ENCODE measurements around the gene OR10A3. TPM values are rescaled to one million over a fixed set of nuclear protein-coding genes. Genes with fewer than 3 reads are reported as not detected.

Gene OR10A3
- polyA plus RNA-seq, 1 donor from 2014 or later, result not detected

DNA sequence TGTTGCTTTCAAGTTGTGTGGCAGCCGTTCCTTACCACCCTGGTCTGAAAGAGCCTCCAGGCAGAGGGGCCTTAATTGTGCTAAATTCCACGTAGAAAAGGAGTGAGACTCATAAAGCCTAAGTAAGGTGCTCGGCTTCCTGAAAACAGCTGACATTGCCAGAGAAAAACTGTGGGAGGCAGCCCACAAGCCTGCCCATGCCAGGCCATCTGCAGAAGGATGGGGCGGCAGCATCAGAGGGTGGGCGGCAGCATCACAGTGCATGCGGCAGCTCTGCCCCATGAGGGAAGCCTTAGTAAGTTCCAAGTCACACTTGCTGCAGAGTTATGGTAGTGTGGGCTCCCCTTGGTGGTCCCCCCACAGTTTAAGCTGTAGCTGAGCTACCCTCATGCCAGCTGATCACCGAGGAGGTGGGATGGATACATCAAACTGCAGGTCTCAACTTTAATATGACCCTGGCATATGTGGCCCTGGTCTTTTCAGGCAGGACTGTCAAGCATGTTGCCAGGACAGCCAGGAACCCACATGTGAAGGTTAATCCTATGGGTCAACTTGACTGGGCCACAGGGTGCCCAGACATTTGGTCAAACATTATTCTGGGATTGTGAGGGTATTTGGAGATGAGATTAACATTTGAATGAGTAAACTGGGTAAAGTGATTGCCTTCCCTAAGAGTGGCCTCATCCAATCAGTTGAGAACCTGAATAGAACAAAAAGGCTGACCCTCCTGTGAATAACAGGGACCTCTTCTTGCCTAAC is 42.5 kb upstream of the OR10A3 start:
- no peaks in the 10 kb centered on the region for H3F3A ChIP-seq (ENCODE audit: insufficient read depth, low read length, poor library complexity, severe bottlenecking)
- TF ChIP-seq POLR2AphosphoS5 (IDR thresholded peaks at IDR 0.05) (no peak), RAD21 (conservative IDR thresholded peaks at IDR 0.05) (no peak), MXI1 (conservative IDR thresholded peaks at IDR 0.05; ENCODE audit: poor library complexity, severe bottlenecking) (no peak), EP300 (conservative IDR thresholded peaks at IDR 0.05; ENCODE audit: poor library complexity, severe bottlenecking) (no peak), SMC3 (conservative IDR thresholded peaks at IDR 0.05; ENCODE audit: poor library complexity) (no peak), TAF1 (IDR thresholded peaks at IDR 0.05; ENCODE audit: low read depth) (no peak), CTCF (IDR thresholded peaks at IDR 0.05; ENCODE audit: poor library complexity, severe bottlenecking) (no peak), EZH2 (IDR thresholded peaks at IDR 0.05; ENCODE audit: borderline replicate concordance, insufficient read depth, low read length, poor library complexity, severe bottlenecking) (no peak), REST (IDR thresholded peaks at IDR 0.05; ENCODE audit: borderline replicate concordance) (no peak)
- H4K20me1 ChIP-seq (ENCODE audit: insufficient read depth), result no peaks in the 10 kb centered on the region
- peaks cover 16% of the 10 kb centered on the region for H3K79me2 ChIP-seq (replicated peaks; ENCODE audit: insufficient read depth, low read length)
- no peak overlapping the region for H3K4me3 ChIP-seq (ENCODE audit: low read length)
- no peaks in the 10 kb centered on the region for H3K27me3 ChIP-seq (ENCODE audit: insufficient read depth, low read depth, low read length)
- H3K36me3 ChIP-seq (ENCODE audit: insufficient read depth, low read length), result no peaks in the 10 kb centered on the region
- no peaks in the 10 kb centered on the region for H3K9me3 ChIP-seq (ENCODE audit: low read length)
- H3K27ac ChIP-seq (ENCODE audit: low read length), result no peak overlapping the region
- H3K9ac ChIP-seq (ENCODE audit: low read length), result no peak overlapping the region
- no peak overlapping the region for H2AFZ ChIP-seq (ENCODE audit: low read depth, low read length)
- no peak overlapping the region for H3K4me2 ChIP-seq (ENCODE audit: low read length)
- H3K9me2 ChIP-seq (ENCODE audit: insufficient read depth, low read length), result no peaks in the 10 kb centered on the region

GRCh38 chr11:7982582-7983119 is 41.1 kb upstream of the OR10A3 start:
- Histone ChIP-seq H3K4me3 (ENCODE audit: low read length) (no peak overlapping the region), H3F3A (ENCODE audit: insufficient read depth, low read length, poor library complexity, severe bottlenecking) (no peaks in the 10 kb centered on the region), H3K9me3 (ENCODE audit: low read length) (no peaks in the 10 kb centered on the region), H3K4me2 (ENCODE audit: low read length) (no peak overlapping the region), H3K9me2 (ENCODE audit: insufficient read depth, low read length) (no peaks in the 10 kb centered on the region), H2AFZ (ENCODE audit: low read depth, low read length) (no peak overlapping the region), H3K36me3 (ENCODE audit: insufficient read depth, low read length) (no peaks in the 10 kb centered on the region), H3K27me3 (ENCODE audit: insufficient read depth, low read depth, low read length) (no peaks in the 10 kb centered on the region), H3K27ac (ENCODE audit: low read length) (no peak overlapping the region), H3K9ac (ENCODE audit: low read length) (no peak overlapping the region), H3K79me2 (replicated peaks; ENCODE audit: insufficient read depth, low read length) (peaks cover 2% of the 10 kb centered on the region), H4K20me1 (ENCODE audit: insufficient read depth) (no peaks in the 10 kb centered on the region)
- TF ChIP-seq RAD21 (conservative IDR thresholded peaks at IDR 0.05) (no peak), MXI1 (conservative IDR thresholded peaks at IDR 0.05; ENCODE audit: poor library complexity, severe bottlenecking) (no peak), CTCF (IDR thresholded peaks at IDR 0.05; ENCODE audit: poor library complexity, severe bottlenecking) (no peak), TAF1 (IDR thresholded peaks at IDR 0.05; ENCODE audit: low read depth) (no peak), EP300 (conservative IDR thresholded peaks at IDR 0.05; ENCODE audit: poor library complexity, severe bottlenecking) (no peak), SMC3 (conservative IDR thresholded peaks at IDR 0.05; ENCODE audit: poor library complexity) (no peak), POLR2AphosphoS5 (IDR thresholded peaks at IDR 0.05) (no peak), EZH2 (IDR thresholded peaks at IDR 0.05; ENCODE audit: borderline replicate concordance, insufficient read depth, low read length, poor library complexity, severe bottlenecking) (no peak), REST (IDR thresholded peaks at IDR 0.05; ENCODE audit: borderline replicate concordance) (no peak)

All from neural cell (in vitro differentiated cells).